HG02870 (cell line): ENCODE results near the gene NUP214.
"Not testable (repeated sequence)": the region's sequence is repeated elsewhere in the genome, so short reads cannot be mapped to it uniquely, and the experiment has no call there.

Experiments
- ATAC-seq: cut with Tn5 transposase; IDR thresholded peaks from one replicate; pipeline ENCODE4 v1.9.1; 2021; ENCODE audit warnings: mild to moderate bottlenecking, moderate library complexity; ENCODE audit not compliant: unreplicated experiment

The NUP214 gene

DNA sequence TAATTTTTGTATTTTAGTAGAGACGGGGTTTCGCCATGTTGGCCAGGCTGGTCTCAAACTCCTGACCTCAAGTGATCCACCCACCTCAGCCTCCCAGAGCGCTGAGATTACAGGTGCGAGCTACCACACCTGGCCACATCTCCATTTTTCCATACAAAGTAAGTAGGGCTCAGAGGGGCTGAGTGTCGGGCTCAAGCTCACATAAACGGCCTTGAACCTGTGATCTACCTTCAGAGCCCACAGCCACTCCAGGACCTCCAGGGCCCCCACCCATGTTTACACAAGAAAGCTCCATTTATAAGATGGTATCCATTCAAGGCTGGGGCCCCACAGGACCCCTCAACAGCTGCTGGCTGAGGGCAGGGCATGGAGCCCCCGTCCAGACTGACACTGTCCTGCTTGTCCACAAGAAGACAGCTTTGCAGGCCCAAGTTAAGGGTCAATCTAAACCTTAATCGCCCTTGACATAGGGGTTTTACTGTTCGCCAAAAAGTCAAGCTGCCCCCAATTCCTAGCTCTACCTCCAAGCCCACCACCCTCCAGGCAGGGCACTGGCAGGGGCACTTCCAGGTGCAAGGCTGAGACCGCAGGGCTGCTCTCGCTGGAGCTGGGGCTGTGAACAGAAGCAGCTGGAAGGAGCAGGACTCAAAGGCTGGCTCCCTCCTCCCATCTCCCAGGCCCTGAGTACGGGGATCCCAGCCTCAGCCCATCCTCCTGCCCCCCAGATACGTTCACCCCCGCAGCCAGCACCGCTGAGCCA, 132.1 kb downstream of the NUP214 start:
- no peak for ATAC-seq

- ATAC-seq: no peak
Measured at GRCh38 chr9:131258186-131258585, 132.8 kb downstream of the NUP214 start.

DNA sequence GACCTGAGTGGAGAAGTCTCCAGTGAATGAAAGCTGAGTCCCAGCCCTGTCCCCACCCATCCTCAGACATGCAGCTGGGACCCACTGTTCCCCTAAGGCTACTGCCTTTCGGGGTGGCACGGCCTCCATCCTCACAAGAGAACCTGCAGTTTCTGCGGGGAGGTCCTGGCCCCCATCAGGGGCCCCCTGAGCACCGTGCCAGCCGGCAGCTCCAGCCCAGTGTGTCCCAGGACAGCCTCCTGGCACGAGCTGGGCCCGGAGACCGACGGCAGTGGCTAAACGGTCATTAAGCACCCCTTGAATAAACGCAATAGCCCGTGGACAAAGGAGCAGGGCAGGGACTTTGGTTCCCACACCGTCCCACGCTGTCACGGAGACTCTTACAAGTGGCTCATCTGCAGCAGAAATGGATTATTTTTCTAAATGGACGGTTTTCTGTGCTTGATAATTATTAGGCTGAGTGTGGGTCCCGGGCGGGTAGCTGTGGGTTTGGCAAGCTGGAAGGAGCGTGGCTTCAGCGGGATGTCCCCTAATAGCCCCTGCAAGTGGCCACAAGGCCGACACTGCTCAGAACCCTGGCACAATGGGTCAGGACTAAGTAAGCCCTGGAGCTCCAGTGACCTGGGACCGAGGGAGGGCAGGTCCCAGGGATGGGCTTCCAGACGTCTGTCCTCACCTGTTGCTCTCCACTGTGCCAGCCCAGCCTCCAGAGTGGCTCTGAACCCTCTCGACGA, 133.5 kb downstream of the NUP214 start:
- no peak for ATAC-seq

DNA sequence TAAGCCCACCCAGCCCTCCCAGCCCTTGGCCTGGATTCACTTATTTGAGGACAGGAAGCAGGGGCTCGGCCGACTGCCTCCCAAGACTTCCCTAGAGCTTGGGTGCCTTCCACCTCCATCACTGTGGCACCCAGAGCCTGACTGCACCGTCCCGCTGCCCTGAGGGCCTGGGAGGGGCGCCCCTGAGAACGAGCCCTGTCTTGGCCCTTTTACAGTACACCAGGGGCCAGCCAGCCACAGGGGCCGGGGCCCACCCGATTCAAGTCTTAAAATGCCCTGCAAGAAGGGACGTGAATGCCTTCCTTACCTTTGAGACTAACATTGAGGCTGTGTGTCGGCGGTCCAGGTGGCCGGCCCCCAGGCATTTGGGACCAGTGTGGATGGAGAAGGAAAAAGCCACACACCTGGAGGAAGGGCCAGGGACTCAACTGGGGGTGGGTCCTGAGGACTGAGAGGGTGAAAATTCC, 134.1 kb downstream of the NUP214 start:
- ATAC-seq: no peak

GRCh38 chr9:131259916-131260597, 134.7 kb downstream of the NUP214 start:
- no peak for ATAC-seq

DNA sequence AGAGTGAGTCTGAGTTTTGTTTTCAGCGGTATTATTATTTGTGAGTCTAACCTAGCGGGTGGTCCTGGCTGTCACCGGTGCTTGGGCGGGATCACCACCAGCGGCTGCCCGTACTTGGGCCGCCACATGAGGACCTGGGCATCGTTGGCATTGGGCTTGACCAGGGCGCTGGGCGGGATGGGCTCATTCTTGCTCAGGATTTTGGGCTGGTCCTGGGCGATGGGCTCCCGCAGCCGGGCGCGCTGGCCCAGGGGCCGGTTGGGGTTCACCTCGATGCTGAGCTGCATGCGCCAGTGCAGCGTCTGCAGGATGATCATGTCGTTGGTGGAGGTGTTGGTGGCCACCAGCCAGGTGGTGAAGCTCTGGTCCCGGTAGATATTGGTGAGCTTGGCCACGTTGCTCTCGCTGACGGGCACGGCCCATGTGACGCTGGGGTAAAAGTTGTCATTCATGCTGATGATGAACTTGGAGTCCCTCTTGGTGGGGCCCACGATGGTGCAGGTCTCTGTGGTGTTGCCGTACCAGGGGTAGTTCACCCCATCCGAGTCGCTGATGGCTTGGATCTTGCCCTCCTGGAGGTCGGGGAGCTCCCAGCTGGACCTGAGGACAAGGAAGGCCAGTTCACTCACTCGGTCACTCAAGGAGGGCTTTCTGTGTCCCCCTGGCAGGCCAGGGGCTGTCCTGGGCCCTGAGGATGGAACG, 135.5 kb downstream of the NUP214 start:
- no peak for ATAC-seq

- ATAC-seq: peak; percentile 52
Measured at GRCh38 chr9:131262327-131263032, 137.1 kb downstream of the NUP214 start.

DNA sequence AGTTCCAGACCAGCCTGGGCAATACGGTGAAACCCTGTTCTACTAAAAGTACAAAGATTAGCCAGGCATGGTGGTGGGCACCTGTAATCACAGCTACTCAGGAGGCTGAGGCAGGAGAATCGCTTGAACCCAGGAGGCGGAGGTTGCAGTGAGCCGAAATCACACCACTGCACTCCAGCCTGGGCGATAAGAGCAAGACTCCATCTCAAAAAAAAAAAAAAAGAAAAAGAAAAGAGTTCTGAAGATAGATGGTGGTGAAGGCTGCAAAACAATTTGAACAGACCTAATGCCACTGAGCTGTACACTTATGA, 137.6 kb downstream of the NUP214 start:
- not testable (repeated sequence) for ATAC-seq

GRCh38 chr9:131263701-131264100, 138.3 kb downstream of the NUP214 start:
- ATAC-seq: no peak

DNA sequence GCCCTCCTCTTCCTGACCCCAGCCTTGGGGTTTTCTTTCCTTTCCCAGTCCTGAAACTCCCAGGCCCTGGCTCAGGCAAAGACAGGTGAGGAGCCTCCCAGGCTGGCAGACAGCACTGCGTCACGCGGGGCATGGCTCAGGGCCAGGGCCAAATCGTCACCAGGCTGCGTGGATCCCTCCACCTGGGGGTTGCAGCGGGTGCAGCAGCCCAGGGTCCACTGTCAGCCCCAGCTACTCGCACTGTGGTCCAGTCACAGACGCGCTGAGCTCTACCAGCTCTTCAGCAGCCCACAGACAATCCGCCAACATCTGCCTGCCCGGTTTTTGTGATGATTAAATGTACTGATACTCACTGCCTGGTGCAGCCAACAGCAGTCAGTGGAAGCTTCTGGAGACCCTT, 138.8 kb downstream of the NUP214 start:
- ATAC-seq: no peak

GRCh38 chr9:131266266-131267229, 141.2 kb downstream of the NUP214 start:
- ATAC-seq: no peak

DNA sequence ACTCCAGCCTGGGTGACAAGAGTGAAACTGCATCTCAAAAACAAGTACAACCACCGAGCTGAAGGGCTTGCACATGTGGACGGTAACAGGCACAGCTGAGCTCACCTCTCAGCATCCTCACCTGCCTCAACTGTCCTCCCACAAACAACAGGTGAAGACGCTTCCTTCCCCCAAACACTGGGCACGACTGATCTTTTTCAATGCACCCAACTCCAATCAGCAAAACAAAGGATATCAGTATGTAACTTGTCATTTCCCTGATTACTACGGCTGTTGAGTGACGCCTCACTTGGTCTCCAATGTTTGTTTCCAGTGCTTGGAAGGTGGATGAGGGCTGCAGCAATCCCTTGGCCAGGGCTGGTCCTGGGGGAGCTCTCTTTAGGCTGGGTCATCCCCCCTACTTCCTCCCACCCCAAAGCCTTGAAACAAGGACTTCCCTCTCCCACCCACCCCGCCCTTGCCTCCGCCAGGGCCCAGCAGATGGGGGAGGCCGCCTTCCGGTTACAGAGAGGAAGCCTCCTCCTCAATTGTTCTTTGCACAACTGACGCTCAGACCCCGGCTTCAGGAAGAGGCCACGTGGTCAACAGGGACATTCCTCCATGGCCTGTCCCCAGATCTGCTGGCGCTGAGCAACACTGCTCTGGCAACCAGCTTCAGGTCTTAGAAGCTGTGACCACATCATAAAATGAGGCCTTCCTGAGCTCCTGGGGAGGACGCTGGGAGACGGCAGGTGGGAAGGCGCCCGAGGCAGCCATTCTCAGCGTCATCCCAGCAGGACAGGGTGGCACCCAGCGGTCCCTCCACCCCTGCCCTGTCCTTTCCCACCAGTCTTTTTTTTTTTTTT, 145.0 kb downstream of the NUP214 start:
- ATAC-seq: no peak

DNA sequence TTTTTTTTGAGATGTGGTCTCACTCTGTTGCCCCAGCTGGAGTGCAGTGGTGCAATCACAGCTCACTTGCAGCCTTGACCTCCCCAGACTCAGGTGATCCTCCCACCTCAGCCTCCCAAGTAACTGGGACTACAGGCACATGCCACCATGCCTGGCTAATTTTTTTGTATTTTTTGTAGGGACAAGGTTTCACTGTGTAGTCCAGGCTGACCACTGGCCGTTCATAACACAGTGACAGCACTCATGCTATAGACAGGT, 145.6 kb downstream of the NUP214 start:
- not testable (repeated sequence) for ATAC-seq

- ATAC-seq: no peak
Measured at GRCh38 chr9:131271506-131271931, 146.1 kb downstream of the NUP214 start.

- ATAC-seq: no peak
Measured at GRCh38 chr9:131272212-131272611, 146.8 kb downstream of the NUP214 start.

- ATAC-seq: no peak
Measured at GRCh38 chr9:131273146-131273855, 147.9 kb downstream of the NUP214 start.

GRCh38 chr9:131273856-131274673, 148.7 kb downstream of the NUP214 start:
- ATAC-seq: no peak
